Mucosa of descending colon (tissue), 3 donors: Measurements from ENCODE around the gene KRT78. TPM values are rescaled to one million over a fixed set of nuclear protein-coding genes. Genes with fewer than 3 reads are reported as not detected.
A peak's percentile ranks its signal among the peaks of the same experiment; 100 is the strongest.

ENCODE experiments used
- ATAC-seq: fragments of 200-7000 bp; cut with Tn5 transposase; one replicate; pipeline ENCODE4 v1.9.1; 2020; ENCODE audit warnings: mild to moderate bottlenecking, moderate library complexity
- DNase-seq, 3 donors: peaks; one replicate each; pipeline ENCODE4 v3.0.0-alpha.2; 2020
- H3K36me3 ChIP-seq: fragments of 200-600 bp; one replicate; pipeline ENCODE4 v1.8.0; 2021; ENCODE audit warnings: low read depth, mild to moderate bottlenecking
- H3K4me1 ChIP-seq: fragments of 200-600 bp; one replicate; pipeline ENCODE4 v1.8.0; 2021; ENCODE audit warnings: low read depth, mild to moderate bottlenecking
- H3K4me3 ChIP-seq: fragments of 200-600 bp; one replicate; pipeline ENCODE4 v1.8.0; 2021; ENCODE audit warnings: mild to moderate bottlenecking
- H3K9me3 ChIP-seq: fragments of 200-600 bp; one replicate; pipeline ENCODE4 v1.8.0; 2021; ENCODE audit warnings: mild to moderate bottlenecking
- CTCF ChIP-seq: fragments of 200-600 bp; IDR thresholded peaks from one replicate; pipeline ENCODE4 v1.8.0; 2022; ENCODE audit warnings: antibody characterized with exemption, mild to moderate bottlenecking
- intact Hi-C, 2 donors: fragments of 100-400 bp; cut with DNase I in 1 of 2; cut with micrococcal nuclease in 1 of 2; formaldehyde crosslinking; loops; one replicate each; pipeline versions ENCODE4 v1.11.0 to v1.11.1; 2022; cut with DNase I, micrococcal nuclease
- total RNA-seq, 3 donors: library from RNA; stranded (reverse); fragmentation: NEBNext Ultra II Directional in 2 of 3; extraction: Animal tissue kit (Norgen Biotek cat#: 25700) in 2 of 3; gene quantifications; one replicate each; pipeline versions ENCODE4 v1.2.1 to v1.2.4, GENCODE V29; 2021 to 2023
- donor health status: DM: no; HTN: no; CAD: no; lungs with moderate emphysema.
- donor health status: DM: no; HTN: no; CAD: no.
- donor health status: DM: no; HTN: yes; CAD: no.

The KRT78 gene
- total RNA-seq, 3 donors from 2014 or later = not detected

GRCh38 chr12:52849511-52849910 is 717 bp upstream of the KRT78 start:
- Histone ChIP-seq H3K4me3 (no peak overlapping the region), H3K9me3 (no peaks in the 10 kb centered on the region), H3K4me1 (no peaks in the 10 kb centered on the region), H3K36me3 (no peaks in the 10 kb centered on the region)
- TF ChIP-seq CTCF = no peak
- intact Hi-C loops = no loop called here
- DNase-seq = no peak
- ATAC-seq = no peak

- intact Hi-C loops = no loop called here
- H3K9me3 ChIP-seq = no peaks in the 10 kb centered on the region
- no peak for TF ChIP-seq CTCF
- peak in 1 of 3 donors; percentile 31 for DNase-seq
- H3K36me3 ChIP-seq = no peaks in the 10 kb centered on the region
- H3K4me1 ChIP-seq = no peaks in the 10 kb centered on the region
- no peak for ATAC-seq
- no peak overlapping the region for H3K4me3 ChIP-seq
Measured at GRCh38 chr12:52847335-52848102, 1.3 kb downstream of the KRT78 start.

GRCh38 chr12:52846356-52846970 is 2.3 kb downstream of the KRT78 start:
- Histone ChIP-seq H3K9me3 (no peaks in the 10 kb centered on the region), H3K4me1 (no peaks in the 10 kb centered on the region), H3K4me3 (no peak overlapping the region), H3K36me3 (no peaks in the 10 kb centered on the region)
- DNase-seq (peak in 1 of 3 donors; percentile 30), ATAC-seq (no peak)
- intact Hi-C loops = no loop called here
- no peak for TF ChIP-seq CTCF

- DNase-seq = peak in 1 of 3 donors; percentile 2
- no peaks in the 10 kb centered on the region for H3K36me3 ChIP-seq
- H3K9me3 ChIP-seq = no peaks in the 10 kb centered on the region
- H3K4me1 ChIP-seq = no peaks in the 10 kb centered on the region
- TF ChIP-seq CTCF = no peak
- no peak for ATAC-seq
- H3K4me3 ChIP-seq = no peak overlapping the region
- intact Hi-C loops = no loop called here
Measured at GRCh38 chr12:52845946-52846345, 2.8 kb downstream of the KRT78 start.

- no peak for TF ChIP-seq CTCF
- ATAC-seq (no peak), DNase-seq (peak in 1 of 3 donors; percentile 42)
- Histone ChIP-seq H3K4me1 (no peaks in the 10 kb centered on the region), H3K9me3 (no peaks in the 10 kb centered on the region), H3K36me3 (no peaks in the 10 kb centered on the region), H3K4me3 (no peak overlapping the region)
- intact Hi-C loops = no loop called here
Measured at GRCh38 chr12:52844386-52844785, 4.4 kb downstream of the KRT78 start.
